Spleen (tissue), 7 donors: Measurements from ENCODE around the gene S100A6.

Source experiments
- CTCF ChIP-seq, 11 experiments: fragments of 200-600 bp in 7 of 11; fragments of 450-650 bp in 4 of 11; sonication (generic) in 4 of 11; IDR thresholded peaks in 8 of 11; conservative IDR thresholded peaks in 3 of 11; 1 replicate in 7 of 11; 2 replicates in 4 of 11; pipeline versions ENCODE4 v1.4.0 to v1.8.0; 2016 to 2021; ENCODE audit warnings: antibody characterized with exemption in 11 of 11, inconsistent platforms in 4 of 11, mild to moderate bottlenecking in 1 of 11
- POLR2A ChIP-seq, 3 donors: fragments of 450-650 bp; IDR thresholded peaks; one replicate each; pipeline ENCODE4 v1.5.1; 2017; ENCODE audit warnings: antibody characterized with exemption in 3 of 3, mild to moderate bottlenecking in 1 of 3
- POLR2AphosphoS5 ChIP-seq, 3 donors: sonication (generic); formaldehyde crosslinking; IDR thresholded peaks; one replicate each; pipeline ENCODE4 v1.5.1; 2017; ENCODE audit warnings: antibody characterized with exemption in 3 of 3
- donor health status: DM: no; HTN: no; CAD: no; lungs with moderate emphysema.
- donor health status: DM: no; HTN: no; CAD: no.
- donor health status: DM: no; HTN: no; CAD: no.

GRCh38 chr1:153519242-153519641 is 16.5 kb downstream of the S100A6 start:
- no peak for TF ChIP-seq CTCF (IDR thresholded peaks at IDR 0.05 in 8 of 11, conservative IDR thresholded peaks at IDR 0.05 in 3 of 11)
- TF ChIP-seq POLR2AphosphoS5 (IDR thresholded peaks at IDR 0.05) = no peak
- no peak for TF ChIP-seq POLR2A (IDR thresholded peaks at IDR 0.05)
